Renal cortex interstitium (tissue), 11 donors: Measurements from ENCODE around the gene QSOX1. TPM values are rescaled to one million over a fixed set of nuclear protein-coding genes. Genes with fewer than 3 reads are reported as not detected.
"Not testable (repeated sequence)": the region's sequence is repeated elsewhere in the genome, so short reads cannot be mapped to it uniquely, and the experiment has no call there.

Source experiments
- DNase-seq, 11 donors: peaks; one replicate each; pipeline ENCODE4 v3.0.0-alpha.2; 2013; ENCODE audit warnings: low read depth in 9 of 11, low spot score in 4 of 11; ENCODE audit errors: extremely low read depth in 1 of 11
- polyA plus RNA-seq, 3 donors: library from polyadenylated mRNA; unstranded; fragments of 120-200 nt; gene quantifications; one replicate each; pipeline ENCODE4 v1.2.1, GENCODE V29; 2013; ENCODE audit not compliant: insufficient read length in 3 of 3

QSOX1 gene
- polyA plus RNA-seq, 3 donors, result 53.2 to 62.6 (median 60.7) TPM

GRCh38 chr1:180195916-180196315 is 41.2 kb downstream of the QSOX1 start:
- DNase-seq, result no peak

GRCh38 chr1:180196436-180197003 is 41.9 kb downstream of the QSOX1 start:
- DNase-seq, result no peak

GRCh38 chr1:180197231-180197630 is 42.6 kb downstream of the QSOX1 start:
- DNase-seq, result no peak

- DNase-seq, result no peak
These were observed 43.5 kb downstream of the QSOX1 start for GRCh38 chr1:180198196-180198595.

GRCh38 chr1:180198611-180199010 is 43.9 kb downstream of the QSOX1 start:
- DNase-seq, result no peak

- DNase-seq, result no peak
These were observed 44.3 kb downstream of the QSOX1 start for GRCh38 chr1:180199018-180199417.

DNA sequence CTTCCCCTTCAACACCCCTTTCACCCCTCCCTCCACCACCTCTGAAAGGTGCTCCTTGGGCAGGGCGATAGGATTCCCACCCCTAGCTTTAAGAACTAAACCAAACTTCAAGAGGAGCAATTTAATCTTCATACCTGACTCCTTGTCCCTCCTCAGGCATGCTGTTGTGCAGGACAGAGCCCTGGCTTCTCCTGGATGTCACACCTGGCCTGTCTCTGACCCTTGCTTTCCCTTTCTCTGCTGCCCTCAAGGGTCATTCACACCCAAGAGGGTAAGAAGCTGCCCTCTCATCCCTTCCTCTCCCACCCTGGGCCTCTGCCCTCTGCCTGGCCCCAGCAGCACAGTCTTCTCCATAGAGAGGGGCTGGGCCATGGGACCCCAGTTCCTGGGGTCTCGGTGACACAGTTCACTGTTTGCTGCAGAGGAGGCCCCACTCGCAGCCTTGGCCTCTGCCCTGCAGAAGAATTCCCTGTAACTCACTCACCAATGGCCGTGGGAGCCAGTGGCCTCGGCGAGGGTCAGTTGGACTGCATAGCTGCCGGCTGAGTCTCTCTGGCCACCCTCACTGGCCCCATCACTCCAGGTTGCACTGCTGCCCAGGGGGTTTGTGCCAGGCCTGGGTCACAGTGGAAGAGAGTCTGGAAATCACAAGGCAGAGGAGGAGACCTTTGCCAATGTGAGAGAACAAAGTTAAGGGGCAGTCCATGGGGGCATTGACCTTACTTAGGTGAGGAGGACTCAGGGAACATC is 47.0 kb downstream of the QSOX1 start:
- DNase-seq, result no peak

GRCh38 chr1:180202588-180202987 is 47.9 kb downstream of the QSOX1 start:
- DNase-seq, result not testable (repeated sequence)

DNA sequence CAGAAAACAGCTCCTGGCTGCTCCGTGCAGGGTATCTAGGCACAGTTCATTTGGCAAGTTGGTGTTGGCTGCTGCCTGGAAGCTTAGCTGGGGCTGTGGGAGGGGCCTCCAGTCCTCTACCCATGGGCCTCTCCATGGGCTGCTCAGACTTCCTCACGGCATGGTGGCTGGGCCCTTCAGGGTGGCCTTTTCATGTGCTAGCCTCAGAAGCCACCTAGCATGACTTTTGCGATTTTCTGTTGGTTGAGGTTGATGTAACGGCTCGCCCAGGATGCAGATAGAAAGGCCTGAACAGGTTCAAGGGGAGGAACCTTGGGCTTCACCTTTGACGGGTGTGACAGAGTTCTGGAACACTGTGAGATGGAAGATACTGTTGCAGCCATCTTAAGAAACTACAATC is 49.6 kb downstream of the QSOX1 start:
- no peak for DNase-seq

DNA sequence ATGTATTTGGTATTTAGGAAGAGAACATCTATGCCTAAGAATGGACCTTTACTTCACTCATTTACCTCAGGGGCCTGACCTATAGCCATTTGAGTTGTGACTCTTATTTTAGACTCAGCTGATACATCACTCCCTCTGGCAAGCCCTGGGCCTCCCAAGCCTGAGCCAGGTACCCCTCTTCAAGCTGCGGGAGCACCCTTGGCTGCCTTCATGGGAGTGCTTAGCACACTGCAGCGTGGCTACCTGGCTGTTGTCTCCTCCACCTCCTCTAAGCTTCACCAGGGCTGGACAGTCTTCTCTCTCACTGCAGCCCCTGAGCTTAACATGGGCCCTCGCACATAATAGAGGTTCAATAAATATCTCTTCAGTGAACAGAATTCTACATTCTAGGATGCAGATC is 51.9 kb downstream of the QSOX1 start:
- DNase-seq, result no peak

GRCh38 chr1:180208264-180208663 is 53.6 kb downstream of the QSOX1 start:
- no peak for DNase-seq

DNA sequence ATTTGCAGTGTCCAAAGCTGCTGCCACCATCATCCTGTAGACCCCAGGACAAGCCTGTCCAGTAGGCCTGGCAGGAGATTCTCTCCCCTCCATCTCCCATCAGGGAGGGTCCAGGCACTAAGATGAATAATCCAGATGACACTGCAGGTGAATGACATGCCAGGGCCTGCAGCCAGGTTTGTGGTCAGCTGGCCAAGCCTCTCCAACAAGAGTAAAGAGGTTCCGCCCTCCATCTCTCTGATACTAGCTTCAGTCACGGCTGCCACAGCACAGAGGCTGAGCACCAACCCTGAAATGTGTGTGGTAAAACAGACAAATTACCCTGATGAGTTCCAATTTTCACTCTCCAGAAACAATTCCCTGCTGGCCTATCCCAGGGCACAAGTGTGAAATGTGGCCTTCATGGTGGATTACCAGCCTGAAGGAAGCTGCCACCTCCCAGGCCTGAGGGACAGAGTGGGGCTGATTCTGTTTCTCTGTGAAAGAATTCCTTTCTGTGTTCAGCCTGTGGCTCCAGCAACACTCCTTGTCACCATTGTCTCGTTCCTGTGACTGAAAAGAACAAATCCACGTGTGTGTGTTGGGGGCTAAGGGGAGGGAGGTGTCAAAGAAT is 55.4 kb downstream of the QSOX1 start:
- no peak for DNase-seq

- no peak for DNase-seq
These were observed 56.6 kb downstream of the QSOX1 start for GRCh38 chr1:180211156-180211859.

DNA sequence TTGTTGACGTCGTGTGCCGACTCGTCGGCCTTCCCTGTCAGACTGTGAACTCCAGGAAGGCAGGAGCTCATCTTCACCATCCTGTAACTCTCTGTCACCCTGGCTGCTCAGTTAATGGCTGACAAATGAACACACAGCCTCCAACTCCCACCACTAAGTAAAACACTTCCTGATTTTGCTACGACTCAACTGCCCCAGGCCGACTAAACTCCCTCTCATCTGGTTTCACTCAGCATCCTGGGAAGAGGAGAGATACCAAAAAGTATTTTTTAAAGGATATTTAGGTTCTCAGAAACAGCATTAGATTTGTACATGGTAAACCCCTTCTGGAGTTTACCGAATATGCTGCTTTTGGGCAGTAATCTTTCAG is 57.2 kb downstream of the QSOX1 start:
- no peak for DNase-seq

DNA sequence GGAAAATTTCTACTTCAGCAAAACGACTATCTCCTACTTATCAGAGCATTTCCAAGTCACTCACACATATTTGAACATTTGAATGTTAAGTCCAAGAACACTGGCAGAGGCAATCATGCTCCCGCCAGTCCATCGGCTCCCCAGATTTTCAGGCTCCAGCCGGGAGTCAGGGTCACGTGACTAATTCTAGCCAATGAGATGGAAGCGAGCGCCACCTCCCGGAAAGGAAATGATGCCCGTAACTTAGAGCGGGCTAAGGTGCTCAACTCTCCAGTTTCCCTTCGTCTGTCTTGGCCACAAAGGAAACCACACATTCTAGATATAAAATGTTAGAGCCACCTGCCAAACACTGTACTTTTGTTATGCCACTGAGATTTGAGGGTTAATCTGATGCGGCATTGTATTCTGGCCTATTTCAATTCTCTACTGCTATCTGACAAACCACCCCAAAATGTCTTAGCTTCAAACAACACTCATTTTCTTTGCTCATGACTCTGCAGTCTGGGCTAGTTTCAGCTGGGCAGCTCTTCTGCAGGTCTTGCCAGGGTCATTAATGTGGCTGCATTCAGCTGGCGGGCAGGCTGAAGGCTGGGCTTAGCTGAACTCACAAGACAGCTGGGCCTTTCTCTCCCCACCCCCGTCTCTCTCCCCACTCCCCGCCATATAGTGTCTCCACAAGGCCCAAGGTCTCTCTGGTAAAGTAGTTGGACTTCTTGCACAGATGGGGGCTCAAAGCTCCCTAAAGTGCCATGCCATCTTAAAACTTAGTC is 58.9 kb downstream of the QSOX1 start:
- DNase-seq, result no peak

- no peak for DNase-seq
These were observed 61.4 kb downstream of the QSOX1 start for GRCh38 chr1:180215856-180216625.

GRCh38 chr1:180217006-180217405 is 62.3 kb downstream of the QSOX1 start:
- no peak for DNase-seq
